ENCODE results near the gene AGBL3. TPM values are rescaled to one million over a fixed set of nuclear protein-coding genes. Genes with fewer than 3 reads are reported as not detected.

AGBL3 gene
- 2.2 TPM for total RNA-seq
- 1 to 10 TPM; 2.1 to 5.1 (median 3.4) TPM for polyA plus RNA-seq (ENCODE audit: insufficient read depth in 1 of 8, insufficient read length in 8 of 8, low replicate concordance in 1 of 8)
- long read RNA-seq, donor 1, result 0 reads
- long read RNA-seq, donor 2, result 0 reads
- long read RNA-seq, donor 3, partial matches to known transcripts, result 0 of 1 reads
- long read RNA-seq, donor 3, other reads (novel, unspliced or antisense), result 0 of 1 reads
- long read RNA-seq, donor 4, result 0 reads
- long read RNA-seq, donor 5, result 0 reads
- long read RNA-seq, donor 6, partial matches to known transcripts, result 10 of 15 reads
- long read RNA-seq, donor 6, other reads (novel, unspliced or antisense), result 5 of 15 reads
- long read RNA-seq, donor 7, result 0 reads
- long read RNA-seq, donor 8, partial matches to known transcripts, result 5 of 5 reads
- long read RNA-seq, donor 8, other reads (novel, unspliced or antisense), result 0 of 5 reads
- long read RNA-seq, donor 9, result 0 reads
- long read RNA-seq, donor 10, partial matches to known transcripts, result 0 of 1 reads
- long read RNA-seq, donor 10, other reads (novel, unspliced or antisense), result 0 of 1 reads
- long read RNA-seq, donor 11, result 0 reads

- Histone ChIP-seq H3K4me1 (ENCODE audit: control insufficient read depth, insufficient read depth, low read length) (no peaks in the 10 kb centered on the region), H3K4me3 (ENCODE audit: low read length) (peak within 1 kb of the TSS; percentile 92), H3K27ac (ENCODE audit: low read length) (peak within 1 kb of the TSS; percentile 95), H3K9me3 (replicated peaks; ENCODE audit: control insufficient read depth, low read depth, low read length) (no peaks in the 10 kb centered on the region), H3K27me3 (ENCODE audit: control insufficient read depth, insufficient read depth, low read length) (no peaks in the 10 kb centered on the region), H3K36me3 (ENCODE audit: control insufficient read depth, insufficient read depth, low read length) (peaks cover 2% of the 10 kb centered on the region)
- WGBS (ENCODE audit: insufficient coverage), result under 1% methylated on average over 61 of the region's 70 CpGs
- DNase-seq, result peak; percentile 99
These were observed at the start of gene AGBL3 for GRCh38 chr7:134986363-134987251. TSS of gene AGBL3 (plus strand) at chr7:134986508. CDS start at chr7:134987934, 1,426 bp downstream.

- 62% methylated on average over 3 of the region's 3 CpGs for WGBS (ENCODE audit: insufficient coverage)
- Histone ChIP-seq H3K9me3 (replicated peaks; ENCODE audit: control insufficient read depth, low read depth, low read length) (no peaks in the 10 kb centered on the region), H3K4me3 (ENCODE audit: low read length) (no peak overlapping the region), H3K36me3 (ENCODE audit: control insufficient read depth, insufficient read depth, low read length) (peaks cover 37% of the 10 kb centered on the region), H3K27me3 (ENCODE audit: control insufficient read depth, insufficient read depth, low read length) (no peaks in the 10 kb centered on the region), H3K4me1 (ENCODE audit: control insufficient read depth, insufficient read depth, low read length) (no peaks in the 10 kb centered on the region), H3K27ac (ENCODE audit: low read length) (no peak overlapping the region)
- DNase-seq, result no peak
These were observed 49.3 kb upstream of the AGBL3 start for GRCh38 chr7:134936893-134937510.

- H3K9me3 ChIP-seq (replicated peaks; ENCODE audit: control insufficient read depth, low read depth, low read length), result no peaks in the 10 kb centered on the region
- peaks cover 27% of the 10 kb centered on the region for H3K36me3 ChIP-seq (ENCODE audit: control insufficient read depth, insufficient read depth, low read length)
- H3K27ac ChIP-seq (ENCODE audit: low read length), result no peak overlapping the region
- WGBS (ENCODE audit: insufficient coverage), result 64% methylated on average over 4 of the region's 4 CpGs
- DNase-seq, result no peak
- no peaks in the 10 kb centered on the region for H3K4me1 ChIP-seq (ENCODE audit: control insufficient read depth, insufficient read depth, low read length)
- no peak overlapping the region for H3K4me3 ChIP-seq (ENCODE audit: low read length)
- H3K27me3 ChIP-seq (ENCODE audit: control insufficient read depth, insufficient read depth, low read length), result no peaks in the 10 kb centered on the region
These were observed 48.2 kb upstream of the AGBL3 start for GRCh38 chr7:134938141-134938540.

GRCh38 chr7:134939136-134939535, 47.2 kb upstream of the AGBL3 start:
- Histone ChIP-seq H3K9me3 (replicated peaks; ENCODE audit: control insufficient read depth, low read depth, low read length) (no peaks in the 10 kb centered on the region), H3K36me3 (ENCODE audit: control insufficient read depth, insufficient read depth, low read length) (peaks cover 21% of the 10 kb centered on the region)

GRCh38 chr7:134940729-134941128, 45.6 kb upstream of the AGBL3 start:
- no peaks in the 10 kb centered on the region for H3K9me3 ChIP-seq (replicated peaks; ENCODE audit: control insufficient read depth, low read depth, low read length)
- peaks cover 17% of the 10 kb centered on the region for H3K36me3 ChIP-seq (ENCODE audit: control insufficient read depth, insufficient read depth, low read length)
- H3K4me1 ChIP-seq (ENCODE audit: control insufficient read depth, insufficient read depth, low read length), result no peaks in the 10 kb centered on the region
- no peaks in the 10 kb centered on the region for H3K27me3 ChIP-seq (ENCODE audit: control insufficient read depth, insufficient read depth, low read length)
- no peak overlapping the region for H3K4me3 ChIP-seq (ENCODE audit: low read length)
- H3K27ac ChIP-seq (ENCODE audit: low read length), result no peak overlapping the region
- no peak for DNase-seq

More at GRCh38 chr7:134939136-134939535, 47.2 kb upstream of the AGBL3 start:
- Histone ChIP-seq H3K4me1 (ENCODE audit: control insufficient read depth, insufficient read depth, low read length) (no peaks in the 10 kb centered on the region), H3K27me3 (ENCODE audit: control insufficient read depth, insufficient read depth, low read length) (no peaks in the 10 kb centered on the region), H3K4me3 (ENCODE audit: low read length) (no peak overlapping the region), H3K27ac (ENCODE audit: low read length) (no peak overlapping the region)
- 75% methylated on average over 3 of the region's 4 CpGs for WGBS (ENCODE audit: insufficient coverage)
- DNase-seq, result peak; percentile 18

- WGBS (ENCODE audit: insufficient coverage), result no CpG with 5 or more reads among the region's 3 CpGs
- peak; percentile 52 for DNase-seq
- H3K27me3 ChIP-seq (ENCODE audit: control insufficient read depth, insufficient read depth, low read length), result no peaks in the 10 kb centered on the region
- H3K4me1 ChIP-seq (ENCODE audit: control insufficient read depth, insufficient read depth, low read length), result no peaks in the 10 kb centered on the region
- peaks cover 14% of the 10 kb centered on the region for H3K36me3 ChIP-seq (ENCODE audit: control insufficient read depth, insufficient read depth, low read length)
- H3K9me3 ChIP-seq (replicated peaks; ENCODE audit: control insufficient read depth, low read depth, low read length), result no peaks in the 10 kb centered on the region
- peak overlapping the region; percentile 9 for H3K27ac ChIP-seq (ENCODE audit: low read length)
- no peak overlapping the region for H3K4me3 ChIP-seq (ENCODE audit: low read length)
These were observed 45.0 kb upstream of the AGBL3 start for GRCh38 chr7:134941185-134941900.

- Histone ChIP-seq H3K4me3 (ENCODE audit: low read length) (no peak overlapping the region), H3K36me3 (ENCODE audit: control insufficient read depth, insufficient read depth, low read length) (peaks cover 16% of the 10 kb centered on the region), H3K9me3 (replicated peaks; ENCODE audit: control insufficient read depth, low read depth, low read length) (no peaks in the 10 kb centered on the region), H3K27ac (ENCODE audit: low read length) (no peak overlapping the region), H3K27me3 (ENCODE audit: control insufficient read depth, insufficient read depth, low read length) (no peaks in the 10 kb centered on the region), H3K4me1 (ENCODE audit: control insufficient read depth, insufficient read depth, low read length) (no peaks in the 10 kb centered on the region)
- DNase-seq, result no peak
- 100% methylated on average over 2 of the region's 5 CpGs for WGBS (ENCODE audit: insufficient coverage)
These were observed 44.4 kb upstream of the AGBL3 start for GRCh38 chr7:134941952-134942351.

- no peaks in the 10 kb centered on the region for H3K4me1 ChIP-seq (ENCODE audit: control insufficient read depth, insufficient read depth, low read length)
- DNase-seq, result no peak
- no peak overlapping the region for H3K27ac ChIP-seq (ENCODE audit: low read length)
- no peak overlapping the region for H3K4me3 ChIP-seq (ENCODE audit: low read length)
- no peaks in the 10 kb centered on the region for H3K27me3 ChIP-seq (ENCODE audit: control insufficient read depth, insufficient read depth, low read length)
- H3K9me3 ChIP-seq (replicated peaks; ENCODE audit: control insufficient read depth, low read depth, low read length), result no peaks in the 10 kb centered on the region
- peaks cover 23% of the 10 kb centered on the region for H3K36me3 ChIP-seq (ENCODE audit: control insufficient read depth, insufficient read depth, low read length)
- no CpG with 5 or more reads among the region's 9 CpGs for WGBS (ENCODE audit: insufficient coverage)
These were observed 43.4 kb upstream of the AGBL3 start for GRCh38 chr7:134942690-134943466.

Data from muscle of leg (tissue), 16 donors.